IPS DF 19.7 (cell line): Measurements from ENCODE around the gene FRYL.

Experiments used
- DNase-seq: peaks from one replicate; pipeline ENCODE4 v3.0.0-alpha.2; 2013; ENCODE audit warnings: low read depth, low spot score

Gene FRYL

GRCh38 chr4:48620831-48621230, 159.2 kb downstream of the FRYL start:
- no peak for DNase-seq

- DNase-seq, result no peak
Observed at GRCh38 chr4:48620093-48620492, 160.0 kb downstream of the FRYL start.

GRCh38 chr4:48604527-48604926, 175.6 kb downstream of the FRYL start:
- no peak for DNase-seq

- DNase-seq, result no peak
Observed at GRCh38 chr4:48604041-48604440, 176.0 kb downstream of the FRYL start.

- DNase-seq, result no peak
Observed at GRCh38 chr4:48603366-48604003, 176.6 kb downstream of the FRYL start.

- DNase-seq, result no peak
Observed at GRCh38 chr4:48602763-48603162, 177.3 kb downstream of the FRYL start.

GRCh38 chr4:48602222-48602621, 177.9 kb downstream of the FRYL start:
- no peak for DNase-seq

- DNase-seq, result no peak
Observed at GRCh38 chr4:48596336-48596735, 183.7 kb downstream of the FRYL start.

- DNase-seq, result no peak
Observed at GRCh38 chr4:48594180-48594579, 185.9 kb downstream of the FRYL start.

GRCh38 chr4:48591372-48591771, 188.7 kb downstream of the FRYL start:
- DNase-seq, result no peak

GRCh38 chr4:48590884-48591283, 189.2 kb downstream of the FRYL start:
- no peak for DNase-seq

- DNase-seq, result no peak
Observed at GRCh38 chr4:48589098-48589445, 191.0 kb downstream of the FRYL start.

- no peak for DNase-seq
Observed at GRCh38 chr4:48588230-48589097, 191.6 kb downstream of the FRYL start.

- DNase-seq, result no peak
Observed at GRCh38 chr4:48585401-48585800, 194.7 kb downstream of the FRYL start.

GRCh38 chr4:48578132-48578968, 201.7 kb downstream of the FRYL start:
- DNase-seq, result no peak

GRCh38 chr4:48575964-48576363, 204.1 kb downstream of the FRYL start:
- no peak for DNase-seq

GRCh38 chr4:48571471-48571870, 208.6 kb downstream of the FRYL start:
- DNase-seq, result no peak

- DNase-seq, result no peak
Observed at GRCh38 chr4:48570646-48571220, 209.3 kb downstream of the FRYL start.

- DNase-seq, result no peak
Observed at GRCh38 chr4:48566034-48566384, 214.1 kb downstream of the FRYL start.

GRCh38 chr4:48565362-48566033, 214.6 kb downstream of the FRYL start:
- DNase-seq, result no peak

- DNase-seq, result no peak
Observed at GRCh38 chr4:48564151-48564550, 215.9 kb downstream of the FRYL start.

- DNase-seq, result no peak
Observed at GRCh38 chr4:48558819-48559218, 221.3 kb downstream of the FRYL start.
